Keratinocyte (primary cell): Measurements from ENCODE around the gene MAB21L2. TPM values are rescaled to one million over a fixed set of nuclear protein-coding genes. Genes with fewer than 3 reads are reported as not detected.
A peak's percentile ranks its signal among the peaks of the same experiment; 100 is the strongest.

Experiments
- DNase-seq: peaks from one replicate; pipeline ENCODE4 v3.0.0-alpha.2; 2011; ENCODE audit warnings: low read depth, missing footprints, low spot score
- FAIRE-seq: peaks from 2 replicates; lab custom pipeline; 2011; peaks lifted over from hg19 to GRCh38; lab: Jason Lieb, UNC
- H2AFZ ChIP-seq: 2 replicates; pipeline ENCODE4 v1.6.0; 2012; ENCODE audit warnings: low read length, control low read depth, inconsistent platforms; ENCODE audit not compliant: control insufficient read depth
- H3K27ac ChIP-seq: 2 replicates; pipeline ENCODE4 v1.5.1; 2011; ENCODE audit warnings: low read length; ENCODE audit not compliant: control insufficient read depth, insufficient read depth
- H3K27me3 ChIP-seq: 3 replicates; pipeline ENCODE4 v1.6.0; 2011; ENCODE audit warnings: low read length; ENCODE audit not compliant: control insufficient read depth, insufficient read depth; ENCODE audit errors: extremely low read depth
- H3K36me3 ChIP-seq, 2 experiments: 2 replicates in 1 of 2; 3 replicates in 1 of 2; pipeline ENCODE4 v1.5.1; 2011; ENCODE audit warnings: low read length in 2 of 2, mild to moderate bottlenecking in 1 of 2; ENCODE audit not compliant: control insufficient read depth in 2 of 2, insufficient read depth in 2 of 2; ENCODE audit errors: extremely low read depth in 1 of 2
- H3K4me1 ChIP-seq: 3 replicates; pipeline ENCODE4 v1.5.1; 2011; ENCODE audit warnings: low read length; ENCODE audit not compliant: control insufficient read depth, insufficient read depth; ENCODE audit errors: extremely low read depth
- H3K4me2 ChIP-seq: 3 replicates; pipeline ENCODE4 v1.6.0; 2011; ENCODE audit warnings: low read depth, low read length; ENCODE audit not compliant: control insufficient read depth, insufficient read depth; ENCODE audit errors: extremely low read depth
- H3K4me3 ChIP-seq, 3 experiments: fragments of 200-600 bp in 1 of 3; sonication (generic) in 1 of 3; 2 replicates in 2 of 3; 3 replicates in 1 of 3; pipeline ENCODE4 v1.5.1; 2011 to 2016; ENCODE audit warnings: low read length in 3 of 3, mild to moderate bottlenecking in 3 of 3, control low read depth in 2 of 3, inconsistent platforms in 1 of 3, low read depth in 1 of 3, mixed read lengths in 1 of 3, mixed run types in 1 of 3, moderate library complexity in 1 of 3; ENCODE audit not compliant: control insufficient read depth in 2 of 3, insufficient read depth in 2 of 3; ENCODE audit errors: extremely low read depth in 1 of 3
- H3K79me2 ChIP-seq: 2 replicates; pipeline ENCODE4 v1.6.0; 2012; ENCODE audit warnings: low read length; ENCODE audit not compliant: control insufficient read depth, insufficient read depth
- H3K9ac ChIP-seq: 3 replicates; pipeline ENCODE4 v1.6.0; 2011; ENCODE audit warnings: low read length; ENCODE audit not compliant: control insufficient read depth, insufficient read depth; ENCODE audit errors: extremely low read depth
- H3K9me1 ChIP-seq: 3 replicates; pipeline ENCODE4 v1.6.0; 2011; ENCODE audit warnings: low read length; ENCODE audit not compliant: control insufficient read depth, insufficient read depth; ENCODE audit errors: extremely low read depth
- H3K9me3 ChIP-seq: 2 replicates; pipeline ENCODE4 v1.5.1; 2012; ENCODE audit warnings: low read depth, low read length; ENCODE audit not compliant: control insufficient read depth
- H4K20me1 ChIP-seq: 3 replicates; pipeline ENCODE4 v1.6.0; 2011; ENCODE audit warnings: low read length; ENCODE audit not compliant: control insufficient read depth, insufficient read depth; ENCODE audit errors: extremely low read depth
- EZH2 ChIP-seq: IDR thresholded peaks from one replicate; pipeline ENCODE4 v1.6.1; 2012; ENCODE audit warnings: inconsistent platforms, mild to moderate bottlenecking, low read length, moderate library complexity
- dilution Hi-C: fragments of 300-500 bp; cut with MboI; formaldehyde crosslinking; loops from one replicate; pipeline ENCODE4 v1.7.0; 2020; ENCODE audit warnings: low sequenced_read_pairs; ENCODE audit not compliant: extremely low pct_ligation_motif_present
- polyA plus RNA-seq, 5 experiments: library from polyadenylated mRNA; depleted of rRNA in 3 of 5; stranded (reverse) in 3 of 5; stranded (forward) in 1 of 5; unstranded in 1 of 5; fragments of >200 nt; gene quantifications; 1 replicate in 1 of 5; 2 replicates in 3 of 5; 3 replicates in 1 of 5; pipeline versions ENCODE4 v1.2.1 to v1.2.3, GENCODE V29; 2011 to 2012; ENCODE audit warnings: missing spikeins in 2 of 5, low read depth in 1 of 5, low replicate concordance in 1 of 5
- TF ChIP-seq, protein P1 (sequence below), 3 experiments: IDR thresholded peaks in 1 of 3; conservative IDR thresholded peaks in 1 of 3; optimal IDR thresholded peaks in 1 of 3; 2 replicates in 2 of 3; 3 replicates in 1 of 3; pipeline versions ENCODE3 to v1.5.1; 2011; ENCODE audit warnings: low read length in 3 of 3, mild to moderate bottlenecking in 3 of 3, moderate library complexity in 2 of 3, control low read depth in 1 of 3, inconsistent platforms in 1 of 3; ENCODE audit not compliant: insufficient read depth in 2 of 3; ENCODE audit errors: extremely low read depth in 1 of 3

MAB21L2 gene
- polyA plus RNA-seq, 1 donor (not counting 4 experiments of a cell fraction or from before 2014, with no cell fraction given), result not detected

DNA sequence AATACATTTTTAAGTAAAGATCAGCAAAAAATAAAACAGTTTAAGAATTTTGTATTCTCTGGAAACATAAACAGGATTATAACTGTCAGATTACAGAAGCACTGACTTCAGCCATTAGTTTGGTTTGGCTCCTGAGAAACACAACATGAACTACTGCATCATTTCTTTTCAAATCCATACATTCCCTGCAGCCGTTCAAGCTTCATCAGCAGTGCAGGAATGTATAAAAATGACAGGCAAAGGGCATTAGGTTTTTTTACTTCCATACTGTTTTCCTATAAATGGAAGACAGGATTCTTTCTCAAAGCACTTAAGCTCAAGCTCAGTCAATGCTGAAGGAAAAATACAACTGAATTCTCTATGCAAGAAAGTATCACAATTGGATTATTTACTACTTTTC, 4.2 kb upstream of the MAB21L2 start:
- Histone ChIP-seq H4K20me1 (no peaks in the 10 kb centered on the region), H3K27ac (no peak overlapping the region), H3K9me3 (no peaks in the 10 kb centered on the region), H3K9ac (no peak overlapping the region), H2AFZ (no peak overlapping the region), H3K4me2 (no peak overlapping the region), H3K36me3 (peaks cover 0 to 2% of the 10 kb centered on the region in 2 experiments), H3K79me2 (no peaks in the 10 kb centered on the region), H3K27me3 (no peaks in the 10 kb centered on the region), H3K4me3 (no peak overlapping the region), H3K4me1 (peaks cover 5% of the 10 kb centered on the region), H3K9me1 (no peaks in the 10 kb centered on the region)
- dilution Hi-C loops, result no loop called here
- no peak for TF ChIP-seq EZH2
- TF ChIP-seq, protein P1, sequence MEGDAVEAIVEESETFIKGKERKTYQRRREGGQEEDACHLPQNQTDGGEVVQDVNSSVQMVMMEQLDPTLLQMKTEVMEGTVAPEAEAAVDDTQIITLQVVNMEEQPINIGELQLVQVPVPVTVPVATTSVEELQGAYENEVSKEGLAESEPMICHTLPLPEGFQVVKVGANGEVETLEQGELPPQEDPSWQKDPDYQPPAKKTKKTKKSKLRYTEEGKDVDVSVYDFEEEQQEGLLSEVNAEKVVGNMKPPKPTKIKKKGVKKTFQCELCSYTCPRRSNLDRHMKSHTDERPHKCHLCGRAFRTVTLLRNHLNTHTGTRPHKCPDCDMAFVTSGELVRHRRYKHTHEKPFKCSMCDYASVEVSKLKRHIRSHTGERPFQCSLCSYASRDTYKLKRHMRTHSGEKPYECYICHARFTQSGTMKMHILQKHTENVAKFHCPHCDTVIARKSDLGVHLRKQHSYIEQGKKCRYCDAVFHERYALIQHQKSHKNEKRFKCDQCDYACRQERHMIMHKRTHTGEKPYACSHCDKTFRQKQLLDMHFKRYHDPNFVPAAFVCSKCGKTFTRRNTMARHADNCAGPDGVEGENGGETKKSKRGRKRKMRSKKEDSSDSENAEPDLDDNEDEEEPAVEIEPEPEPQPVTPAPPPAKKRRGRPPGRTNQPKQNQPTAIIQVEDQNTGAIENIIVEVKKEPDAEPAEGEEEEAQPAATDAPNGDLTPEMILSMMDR (optimal IDR thresholded peaks at IDR 0.05 in 1 of 3, IDR thresholded peaks at IDR 0.05 in 1 of 3, conservative IDR thresholded peaks at IDR 0.05 in 1 of 3; ENCODE audit: extremely low read depth in 1 of 3, insufficient read depth in 2 of 3, low read length in 3 of 3), result no peak
- DNase-seq (no peak), FAIRE-seq (no peak)

DNA sequence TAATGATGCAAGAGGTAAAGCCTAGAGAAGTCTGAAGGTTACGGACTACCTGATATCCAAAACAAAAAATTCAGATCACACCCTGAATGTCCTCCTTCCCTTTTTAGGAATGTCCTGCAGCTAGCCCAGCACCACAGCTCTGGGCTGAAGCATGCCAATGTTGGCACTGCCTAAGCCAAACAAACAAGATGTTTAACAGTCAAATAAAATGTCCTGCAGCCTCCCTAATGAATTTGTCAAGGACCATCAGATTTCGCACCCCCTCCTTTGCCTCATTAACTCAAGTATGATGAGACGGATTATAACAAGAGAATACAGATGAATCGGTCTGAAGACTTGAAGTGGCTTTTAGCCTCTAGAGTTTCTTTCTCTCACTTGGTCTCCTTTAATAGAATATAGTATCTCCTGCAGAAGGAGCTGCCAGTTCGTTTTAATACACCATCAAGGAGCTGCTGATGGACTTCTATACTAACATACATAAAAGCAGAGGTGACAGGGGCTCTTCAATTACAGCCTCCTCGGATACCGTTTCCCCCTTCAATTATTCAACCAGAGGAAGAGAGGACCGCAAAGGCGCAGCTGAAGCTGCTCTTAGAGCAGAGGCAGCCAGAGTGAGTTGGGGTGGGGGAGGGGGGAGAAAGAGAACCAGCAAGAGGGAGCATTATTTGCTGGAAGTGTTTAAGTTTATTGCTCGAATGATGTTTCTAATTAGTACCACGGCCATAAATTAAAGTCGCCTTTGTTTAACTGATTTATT, 3.0 kb upstream of the MAB21L2 start:
- peaks cover 8 to 9% of the 10 kb centered on the region in 2 experiments for H3K36me3 ChIP-seq
- no peak overlapping the region for H3K27ac ChIP-seq
- FAIRE-seq, result peak; percentile 52
- no peaks in the 10 kb centered on the region for H3K9me1 ChIP-seq
- no peaks in the 10 kb centered on the region for H3K27me3 ChIP-seq
- H3K9me3 ChIP-seq, result peaks cover 2% of the 10 kb centered on the region
- H4K20me1 ChIP-seq, result no peaks in the 10 kb centered on the region
- dilution Hi-C loops, result no loop called here
- no peaks in the 10 kb centered on the region for H3K4me1 ChIP-seq
- DNase-seq, result no peak
- H3K79me2 ChIP-seq, result no peaks in the 10 kb centered on the region
- no peak overlapping the region for H3K4me2 ChIP-seq
- TF ChIP-seq, protein P1 (optimal IDR thresholded peaks at IDR 0.05 in 1 of 3, IDR thresholded peaks at IDR 0.05 in 1 of 3, conservative IDR thresholded peaks at IDR 0.05 in 1 of 3; ENCODE audit: extremely low read depth in 1 of 3, insufficient read depth in 2 of 3, low read length in 3 of 3), result no peak
- TF ChIP-seq EZH2, result no peak
- H3K9ac ChIP-seq, result no peak overlapping the region
- no peak overlapping the region for H3K4me3 ChIP-seq
- H2AFZ ChIP-seq, result no peak overlapping the region
